ENCODE measurements around the gene FHAD1.
A peak's percentile ranks its signal among the peaks of the same experiment; 100 is the strongest.
"Not testable (repeated sequence)": the region's sequence is repeated elsewhere in the genome, so short reads cannot be mapped to it uniquely, and the experiment has no call there.

Gene FHAD1

DNA sequence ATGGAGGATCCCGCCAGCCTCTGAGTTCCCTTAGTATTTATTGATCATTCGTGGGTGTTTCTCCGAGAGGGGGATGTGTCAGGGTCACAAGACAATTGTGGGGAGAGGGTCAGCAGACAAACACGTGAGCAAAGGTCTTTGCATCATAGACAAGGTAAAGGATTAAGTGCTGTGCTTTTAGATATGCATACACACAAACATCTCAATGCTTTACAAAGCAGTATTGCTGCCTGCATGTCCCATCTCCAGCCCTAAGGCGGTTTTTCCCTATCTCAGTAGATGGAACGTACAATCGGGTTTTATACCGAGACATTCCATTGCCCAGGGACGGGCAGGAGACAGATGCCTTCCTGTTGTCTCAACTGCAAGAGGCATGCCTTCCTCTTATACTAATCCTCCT is 132.1 kb downstream of the FHAD1 start:
- H3K27ac Mint-ChIP-seq; H3K9me3 Mint-ChIP-seq; intact Hi-C loops (cut with micrococcal nuclease); H3K4me3 Mint-ChIP-seq; H3K36me3 Mint-ChIP-seq (ENCODE audit: low read depth): not testable (repeated sequence)
- peaks cover 53% of the 10 kb centered on the region for H3K27me3 Mint-ChIP-seq
- H3K4me1 Mint-ChIP-seq (ENCODE audit: low read depth), result peaks cover 18% of the 10 kb centered on the region

DNA sequence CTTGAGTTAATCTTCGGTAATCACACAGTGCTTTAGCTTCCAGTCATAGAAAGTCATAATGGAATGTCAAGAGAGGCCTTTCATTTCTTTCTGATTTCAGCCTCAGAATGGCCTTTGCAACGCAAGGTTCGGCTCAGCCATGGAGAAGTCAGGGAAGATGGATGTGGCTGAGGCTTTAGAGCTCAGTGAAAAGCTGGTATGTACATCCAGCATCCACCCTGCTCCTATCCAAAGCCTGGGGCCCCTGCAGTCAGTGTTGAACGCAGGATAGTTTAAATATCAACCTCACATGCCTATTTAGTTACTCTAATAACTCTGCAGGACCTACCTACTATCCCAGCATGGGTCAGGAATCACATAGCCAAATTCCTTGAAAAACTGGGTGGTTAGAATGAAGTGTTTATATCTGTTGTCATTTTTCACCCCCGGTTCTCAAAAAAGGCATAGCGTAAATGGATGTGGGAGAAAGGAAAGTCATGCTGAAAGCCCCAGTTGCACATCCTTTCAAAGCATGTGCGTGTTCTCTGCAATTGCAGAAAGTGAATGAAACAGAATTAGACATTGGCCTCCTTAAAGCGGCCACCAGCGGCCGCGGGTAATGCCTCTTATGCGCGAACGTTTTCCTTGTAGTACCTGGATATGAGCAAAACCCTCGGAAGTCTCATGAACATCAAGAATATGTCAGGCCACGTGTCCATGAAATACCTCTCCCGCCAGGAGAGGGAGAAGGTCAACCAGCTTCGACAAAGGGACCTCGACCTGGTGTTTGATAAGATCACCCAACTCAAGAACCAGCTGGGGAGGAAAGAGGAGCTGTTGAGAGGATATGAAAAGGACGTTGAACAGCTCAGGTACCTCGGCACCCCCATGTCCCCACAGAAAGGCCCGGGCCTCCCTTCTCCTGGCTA is 133.8 kb downstream of the FHAD1 start:
- no peaks in the 10 kb centered on the region for H3K36me3 Mint-ChIP-seq (ENCODE audit: low read depth)
- peaks cover 25% of the 10 kb centered on the region for H3K4me1 Mint-ChIP-seq (ENCODE audit: low read depth)
- intact Hi-C loops (cut with micrococcal nuclease), result no loop called here
- H3K4me3 Mint-ChIP-seq, result no peak overlapping the region
- H3K27me3 Mint-ChIP-seq, result peaks cover 70% of the 10 kb centered on the region
- no peaks in the 10 kb centered on the region for H3K9me3 Mint-ChIP-seq
- no peak overlapping the region for H3K27ac Mint-ChIP-seq

DNA sequence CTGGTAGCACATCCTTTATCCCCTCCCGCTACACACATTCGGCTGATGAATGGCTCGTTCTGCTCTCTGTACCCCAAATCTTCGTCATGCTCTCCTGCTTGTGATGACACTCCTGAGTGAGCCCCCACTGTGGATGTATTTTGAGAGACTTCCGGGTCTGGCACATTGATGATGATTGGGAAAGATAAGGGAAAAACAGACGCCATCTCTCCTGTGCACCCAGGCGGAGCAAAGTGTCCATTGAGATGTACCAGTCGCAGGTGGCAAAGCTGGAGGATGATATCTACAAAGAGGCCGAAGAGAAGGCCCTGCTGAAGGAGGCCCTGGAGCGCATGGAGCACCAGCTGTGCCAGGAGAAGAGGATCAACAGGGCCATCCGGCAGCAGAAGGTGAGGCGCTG is 134.8 kb downstream of the FHAD1 start:
- no peaks in the 10 kb centered on the region for H3K9me3 Mint-ChIP-seq
- H3K36me3 Mint-ChIP-seq (ENCODE audit: low read depth), result no peaks in the 10 kb centered on the region
- peaks cover 30% of the 10 kb centered on the region for H3K4me1 Mint-ChIP-seq (ENCODE audit: low read depth)
- H3K4me3 Mint-ChIP-seq, result no peak overlapping the region
- peaks cover 73% of the 10 kb centered on the region for H3K27me3 Mint-ChIP-seq
- intact Hi-C loops (cut with micrococcal nuclease), result no loop called here
- H3K27ac Mint-ChIP-seq, result no peak overlapping the region

DNA sequence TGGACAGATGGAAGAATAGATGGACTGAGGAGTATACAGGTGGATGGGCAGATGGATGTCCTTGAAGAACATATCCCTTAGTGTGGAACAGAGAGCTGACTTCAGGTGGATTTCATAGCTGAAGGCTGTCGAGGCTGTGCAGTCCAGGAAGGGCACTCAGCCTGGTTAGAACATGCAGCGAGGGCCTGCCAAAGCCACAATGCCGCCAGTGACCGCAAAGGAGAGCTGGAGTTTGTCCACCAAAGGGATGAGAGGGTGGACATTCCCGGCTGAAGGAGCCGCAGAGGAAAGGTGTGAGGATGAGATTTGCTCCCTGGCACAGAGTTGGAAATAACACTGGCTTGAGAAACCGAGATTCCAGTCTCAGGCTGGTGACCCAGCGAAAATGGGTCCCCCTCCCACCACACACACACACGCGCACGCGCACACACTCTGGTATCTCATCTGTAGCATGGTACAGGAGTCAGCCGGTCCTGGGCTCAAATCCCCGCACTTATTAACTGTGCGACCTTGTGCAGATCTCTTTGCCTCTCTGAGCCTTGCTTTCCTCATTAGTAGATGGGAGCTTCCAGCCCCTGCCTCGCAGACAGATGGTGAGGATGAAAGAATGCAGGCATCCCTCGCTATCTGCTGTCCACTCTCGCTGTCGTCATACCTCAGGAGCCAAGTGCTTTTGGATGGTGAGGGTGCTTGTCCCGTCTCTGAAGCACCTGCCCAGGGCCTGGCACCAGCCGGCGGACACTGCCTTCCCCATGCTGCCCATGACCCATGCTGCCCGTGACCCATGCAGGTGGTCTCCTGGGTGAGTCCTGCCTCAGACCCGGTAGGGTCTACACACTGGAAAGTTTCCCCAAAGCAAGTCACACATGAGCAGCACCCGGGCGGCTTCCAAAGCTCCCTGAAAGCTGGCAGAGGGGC is 135.8 kb downstream of the FHAD1 start:
- Mint-ChIP-seq H3K4me1 (ENCODE audit: low read depth) (peaks cover 27% of the 10 kb centered on the region), H3K9me3 (no peaks in the 10 kb centered on the region), H3K27me3 (peaks cover 72% of the 10 kb centered on the region), H3K27ac (no peak overlapping the region), H3K4me3 (no peak overlapping the region), H3K36me3 (ENCODE audit: low read depth) (no peaks in the 10 kb centered on the region)
- intact Hi-C loops (cut with micrococcal nuclease), result no loop called here

DNA sequence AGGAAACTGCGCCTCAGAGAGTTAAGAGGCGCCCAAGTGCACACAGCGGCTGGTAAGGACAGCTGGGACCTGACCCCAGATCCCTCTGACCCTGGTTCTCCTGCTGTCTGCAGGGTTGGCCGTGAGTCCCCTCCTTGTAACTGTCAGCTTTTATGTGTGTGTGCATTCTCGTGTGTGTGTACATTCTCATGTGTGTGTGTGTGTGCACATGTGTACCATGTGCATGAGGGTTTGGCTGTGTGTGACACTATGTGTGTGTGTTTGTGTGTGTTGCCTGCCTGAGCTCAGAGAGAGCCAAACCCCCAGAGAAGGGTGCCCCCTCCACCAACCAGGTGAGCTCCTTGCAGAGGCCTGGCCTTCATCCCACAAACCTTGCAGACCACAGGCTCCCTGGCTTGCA is 136.8 kb downstream of the FHAD1 start:
- H3K9me3 Mint-ChIP-seq, result no peaks in the 10 kb centered on the region
- peaks cover 27% of the 10 kb centered on the region for H3K4me1 Mint-ChIP-seq (ENCODE audit: low read depth)
- H3K27me3 Mint-ChIP-seq, result peaks cover 73% of the 10 kb centered on the region
- H3K27ac Mint-ChIP-seq, result peak overlapping the region; percentile 39
- no peaks in the 10 kb centered on the region for H3K36me3 Mint-ChIP-seq (ENCODE audit: low read depth)
- H3K4me3 Mint-ChIP-seq, result no peak overlapping the region
- intact Hi-C loops (cut with micrococcal nuclease), result no loop called here

DNA sequence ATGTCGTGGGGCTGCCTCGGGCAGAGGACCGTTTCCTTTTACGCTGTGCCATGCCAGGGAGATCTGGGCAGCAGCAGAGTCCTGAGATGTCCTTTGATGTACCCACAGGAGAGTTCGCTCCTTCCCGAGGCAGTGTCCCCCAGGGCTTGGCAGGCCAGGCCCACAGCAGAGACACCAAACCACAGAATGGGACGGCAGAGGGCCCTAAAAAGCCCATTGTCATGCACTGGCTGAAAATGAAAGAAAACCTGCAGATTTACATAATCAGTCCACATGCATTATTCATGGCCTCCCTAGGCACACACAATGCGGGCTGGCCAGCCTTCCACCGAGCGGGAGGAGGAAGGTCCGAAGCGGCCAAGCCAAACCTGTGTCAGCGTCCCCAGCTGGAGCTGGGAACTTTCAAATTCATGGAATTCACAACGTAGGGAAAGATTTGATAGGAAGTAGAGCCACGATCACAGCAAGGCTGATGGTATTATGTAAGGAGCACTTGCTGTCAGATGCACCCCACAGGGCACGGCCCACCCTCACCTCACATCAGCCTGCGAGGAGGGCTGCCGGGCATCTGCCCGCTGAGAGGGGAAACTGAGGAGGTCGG is 137.4 kb downstream of the FHAD1 start:
- intact Hi-C loops (cut with micrococcal nuclease), result no loop called here

DNA sequence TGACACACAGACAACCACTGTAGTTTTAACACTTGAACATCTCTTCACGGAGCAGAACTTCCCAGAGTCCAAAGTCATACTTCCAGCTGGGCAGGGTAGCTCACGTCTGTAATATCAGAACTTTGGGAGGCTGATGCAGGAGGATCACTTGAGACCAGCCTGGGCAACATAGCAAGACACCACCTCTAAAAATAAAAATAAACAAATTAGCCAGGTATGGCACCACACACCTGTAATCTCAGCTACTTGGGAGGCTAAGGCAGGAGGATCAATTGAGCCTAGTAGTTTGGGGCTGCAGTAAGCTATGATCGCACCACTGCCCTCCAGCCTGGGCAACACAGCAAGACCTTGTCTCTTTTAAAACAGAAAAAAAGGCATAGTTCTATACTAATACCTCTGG is 138.4 kb downstream of the FHAD1 start:
- no peaks in the 10 kb centered on the region for H3K9me3 Mint-ChIP-seq
- H3K4me1 Mint-ChIP-seq (ENCODE audit: low read depth), result peaks cover 27% of the 10 kb centered on the region
- H3K27ac Mint-ChIP-seq, result no peak overlapping the region

More for the DNA sequence above, 137.4 kb downstream of the FHAD1 start:
- Mint-ChIP-seq H3K27ac (peak overlapping the region; percentile 39), H3K27me3 (peaks cover 74% of the 10 kb centered on the region), H3K36me3 (ENCODE audit: low read depth) (no peaks in the 10 kb centered on the region), H3K4me3 (peak overlapping the region; percentile 41), H3K9me3 (no peaks in the 10 kb centered on the region), H3K4me1 (ENCODE audit: low read depth) (peaks cover 27% of the 10 kb centered on the region)

DNA sequence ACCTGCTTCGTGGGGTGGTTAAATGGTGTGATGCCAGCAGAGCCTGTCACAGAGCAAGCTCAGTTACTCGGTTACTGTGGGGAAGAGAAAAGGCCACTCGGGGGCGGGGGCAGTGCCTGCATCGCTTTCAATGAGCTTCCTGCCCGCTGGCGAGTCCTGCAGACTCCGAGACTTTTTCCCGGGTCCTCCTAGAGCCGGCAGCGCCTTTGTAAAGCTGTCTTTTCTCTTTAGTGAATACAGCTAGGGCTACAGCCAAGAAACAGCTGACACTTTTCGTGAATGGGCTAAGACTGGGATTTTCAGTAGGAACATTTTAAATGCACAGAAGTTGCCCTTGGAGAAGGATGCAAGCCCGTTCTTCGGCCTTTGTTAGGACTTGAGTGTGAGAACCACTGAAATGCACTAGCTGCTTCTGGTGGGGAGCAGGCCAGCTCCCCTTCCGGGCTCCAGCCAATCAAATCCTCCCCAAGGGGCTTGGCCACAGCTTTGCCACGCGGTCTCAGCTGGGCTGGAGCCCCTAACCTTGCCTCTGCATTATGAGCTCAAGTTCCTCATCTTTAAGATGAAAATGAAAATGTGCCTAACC is 139.2 kb downstream of the FHAD1 start:
- Mint-ChIP-seq H3K36me3 (ENCODE audit: low read depth) (no peaks in the 10 kb centered on the region), H3K4me1 (ENCODE audit: low read depth) (peaks cover 27% of the 10 kb centered on the region), H3K4me3 (peak overlapping the region; percentile 49), H3K27ac (peak overlapping the region; percentile 14), H3K9me3 (no peaks in the 10 kb centered on the region), H3K27me3 (peaks cover 73% of the 10 kb centered on the region)
- intact Hi-C loops (cut with micrococcal nuclease), result no loop called here

More for the DNA sequence above, 138.4 kb downstream of the FHAD1 start:
- intact Hi-C loops (cut with micrococcal nuclease), result no loop called here
- Mint-ChIP-seq H3K27me3 (peaks cover 68% of the 10 kb centered on the region), H3K36me3 (ENCODE audit: low read depth) (no peaks in the 10 kb centered on the region), H3K4me3 (no peak overlapping the region)

DNA sequence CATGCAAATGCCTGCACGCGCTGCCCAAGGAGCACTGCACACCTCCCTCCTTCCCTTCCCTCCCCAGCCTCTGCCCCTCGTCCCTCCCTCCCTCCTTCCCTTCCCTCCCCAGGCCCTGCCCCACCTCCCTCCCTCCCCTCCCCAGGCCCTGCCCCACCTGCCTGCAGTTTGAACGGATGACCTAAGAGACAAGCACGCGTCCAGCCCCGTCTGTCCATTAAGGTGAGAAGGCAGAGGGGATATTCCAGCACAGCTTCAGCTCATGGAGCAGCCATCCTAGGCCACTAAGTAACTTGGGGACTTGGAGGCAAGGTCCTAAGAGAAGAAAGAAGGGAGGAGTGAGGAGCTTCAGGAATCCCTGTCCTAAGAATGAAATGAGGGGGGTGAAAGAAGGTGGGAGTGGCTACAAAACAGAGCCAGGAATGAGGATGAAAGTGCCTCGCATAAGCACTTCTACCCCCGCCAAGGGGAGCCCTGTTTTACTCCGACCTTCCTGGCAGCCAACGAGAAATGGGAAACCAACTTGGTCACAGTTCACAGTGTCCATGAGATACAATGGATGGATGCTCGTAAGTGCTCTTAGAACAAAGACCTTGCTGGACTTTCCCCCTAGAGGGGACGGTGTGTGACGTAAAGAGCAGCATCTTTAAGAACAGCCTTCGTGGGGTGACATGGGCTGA is 141.3 kb downstream of the FHAD1 start:
- no peak overlapping the region for H3K4me3 Mint-ChIP-seq
- H3K9me3 Mint-ChIP-seq, result no peaks in the 10 kb centered on the region
- H3K36me3 Mint-ChIP-seq (ENCODE audit: low read depth), result no peaks in the 10 kb centered on the region
- no peak overlapping the region for H3K27ac Mint-ChIP-seq
- H3K27me3 Mint-ChIP-seq, result peaks cover 67% of the 10 kb centered on the region
- H3K4me1 Mint-ChIP-seq (ENCODE audit: low read depth), result peaks cover 27% of the 10 kb centered on the region
- intact Hi-C loops (cut with micrococcal nuclease), result no loop called here

DNA sequence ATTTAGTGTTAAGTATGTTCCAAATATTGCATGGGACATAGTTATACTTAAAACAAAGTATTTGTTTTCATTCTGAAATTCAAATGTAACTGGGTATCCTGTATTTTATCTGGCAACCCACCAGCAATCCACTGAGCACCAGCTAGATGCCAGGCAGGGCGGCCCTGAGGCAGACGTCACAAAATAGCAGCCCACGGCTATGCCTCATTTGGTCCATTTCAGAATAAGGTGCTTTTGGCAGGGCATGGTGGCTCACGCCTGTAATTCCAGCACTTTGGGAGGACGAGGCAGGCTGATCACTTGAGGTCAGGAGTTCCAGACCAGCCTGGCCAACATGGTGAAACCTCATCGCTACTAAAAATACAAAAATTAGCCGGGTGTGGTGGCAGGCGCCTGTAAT is 142.8 kb downstream of the FHAD1 start:
- intact Hi-C loops (cut with micrococcal nuclease); H3K36me3 Mint-ChIP-seq (ENCODE audit: low read depth); H3K4me3 Mint-ChIP-seq; H3K27ac Mint-ChIP-seq; H3K9me3 Mint-ChIP-seq: not testable (repeated sequence)
- Mint-ChIP-seq H3K4me1 (ENCODE audit: low read depth) (peaks cover 16% of the 10 kb centered on the region), H3K27me3 (peaks cover 58% of the 10 kb centered on the region)

DNA sequence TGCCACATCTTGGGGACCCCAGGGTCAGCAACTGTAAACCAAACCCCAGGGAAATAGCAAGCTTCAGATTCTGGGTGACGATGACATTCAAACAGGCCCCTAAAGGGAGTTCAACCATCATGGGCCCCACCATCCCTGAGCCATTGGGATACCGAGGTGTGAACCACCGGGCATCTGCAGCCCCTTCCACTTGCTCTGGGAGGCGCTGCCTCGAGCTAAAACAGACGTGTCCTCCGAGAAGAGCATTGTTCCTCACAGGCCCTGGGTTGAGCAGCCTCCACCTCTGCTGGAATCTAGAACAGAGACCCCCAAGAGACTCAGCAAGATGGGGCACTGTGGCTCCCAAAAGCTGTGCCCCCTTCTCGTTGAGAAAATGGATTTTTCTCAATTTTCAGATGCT is 143.6 kb downstream of the FHAD1 start:
- H3K4me1 Mint-ChIP-seq (ENCODE audit: low read depth), result peaks cover 16% of the 10 kb centered on the region
- H3K4me3 Mint-ChIP-seq, result no peak overlapping the region
- H3K36me3 Mint-ChIP-seq (ENCODE audit: low read depth), result no peaks in the 10 kb centered on the region
- peaks cover 57% of the 10 kb centered on the region for H3K27me3 Mint-ChIP-seq
- no peak overlapping the region for H3K27ac Mint-ChIP-seq
- H3K9me3 Mint-ChIP-seq, result no peaks in the 10 kb centered on the region
- intact Hi-C loops (cut with micrococcal nuclease), result no loop called here

DNA sequence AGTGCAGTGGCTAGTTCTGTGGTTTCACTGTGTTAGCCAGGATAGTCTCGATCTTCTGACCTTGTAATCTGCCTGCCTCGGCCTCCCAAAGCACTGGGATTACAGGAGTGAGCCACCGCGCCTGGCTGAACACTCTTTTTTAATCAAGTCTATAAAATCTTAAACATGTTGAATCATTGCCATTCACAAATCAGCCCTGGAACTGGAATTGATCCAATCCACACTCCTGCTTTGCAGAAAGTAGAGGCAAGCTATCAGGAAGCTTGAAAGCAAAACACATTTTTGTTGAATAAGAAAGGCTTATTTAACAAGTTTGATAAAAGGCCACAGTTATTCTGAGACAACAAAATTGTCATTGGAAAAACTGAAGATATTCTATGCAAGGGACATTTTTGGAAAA is 144.3 kb downstream of the FHAD1 start:
- H3K4me1 Mint-ChIP-seq (ENCODE audit: low read depth), result peaks cover 9% of the 10 kb centered on the region
- no peaks in the 10 kb centered on the region for H3K36me3 Mint-ChIP-seq (ENCODE audit: low read depth)
- no peaks in the 10 kb centered on the region for H3K9me3 Mint-ChIP-seq
- H3K27ac Mint-ChIP-seq, result no peak overlapping the region
- intact Hi-C loops (cut with micrococcal nuclease), result no loop called here
- peaks cover 52% of the 10 kb centered on the region for H3K27me3 Mint-ChIP-seq
- no peak overlapping the region for H3K4me3 Mint-ChIP-seq

All from dendritic cell treated with granulocyte-macrophage colony-stimulating factor and Interleukin-4, amounts not matched to agents 40 ng/mL and 50 ng/mL, for 4 days (primary cell).